H1 (cell line): ENCODE results near the gene PPP1R3C. TPM values are rescaled to one million over a fixed set of nuclear protein-coding genes. Genes with fewer than 3 reads are reported as not detected.

Experiments used
- CTCF ChIA-PET: fragments of 300-600 bp; sonication (Branson Sonifier 250); formaldehyde crosslinking; loops from one replicate; lab custom pipeline; 2021; ENCODE audit not compliant: partially characterized antibody; lab: Charles Lee
- POLR2A ChIA-PET: fragments of 300-600 bp; sonication (Branson Sonifier 250); formaldehyde crosslinking; loops from one replicate; lab custom pipeline; 2021; ENCODE audit warnings: inconsistent platforms; ENCODE audit not compliant: partially characterized antibody; lab: Charles Lee
- DNase-seq, 2 experiments: peaks; one replicate each; pipeline versions ENCODE4 v3.0.0 to v3.0.0-alpha.2; 2010 to 2022; ENCODE audit warnings: low spot score in 2 of 2, low read depth in 1 of 2, mixed read lengths in 1 of 2
- FAIRE-seq: peaks from 2 replicates; lab custom pipeline; 2011; peaks lifted over from hg19 to GRCh38; lab: Jason Lieb, UNC
- H2AFZ ChIP-seq: 2 replicates; pipeline ENCODE4 v1.8.1; 2012; ENCODE audit warnings: low read length, inconsistent platforms
- H2AK5ac ChIP-seq: 2 replicates; pipeline ENCODE4 v1.6.1; 2013; ENCODE audit warnings: low read depth, low read length
- H2BK120ac ChIP-seq: replicated peaks from 2 replicates; pipeline ENCODE3; 2013; ENCODE audit warnings: low read depth, low read length, inconsistent platforms
- H2BK12ac ChIP-seq: 2 replicates; pipeline ENCODE4 v1.6.1; 2013; ENCODE audit warnings: low read depth, low read length
- H2BK15ac ChIP-seq: 2 replicates; pipeline ENCODE4 v1.6.1; 2013; ENCODE audit warnings: low read length
- H2BK20ac ChIP-seq: 2 replicates; pipeline ENCODE4 v1.6.1; 2013; ENCODE audit warnings: low read length
- H2BK5ac ChIP-seq: 2 replicates; pipeline ENCODE4 v1.6.1; 2013; ENCODE audit warnings: low read depth, low read length
- H3K14ac ChIP-seq: 2 replicates; pipeline ENCODE4 v1.6.1; 2013; ENCODE audit warnings: inconsistent platforms; ENCODE audit not compliant: insufficient read length
- H3K18ac ChIP-seq: 2 replicates; pipeline ENCODE4 v1.6.1; 2013; ENCODE audit warnings: low read length; ENCODE audit errors: extremely low read depth
- H3K23ac ChIP-seq: 2 replicates; pipeline ENCODE4 v1.6.1; 2013; ENCODE audit warnings: inconsistent platforms; ENCODE audit not compliant: insufficient read length
- H3K23me2 ChIP-seq: 2 replicates; pipeline ENCODE4 v1.6.1; 2013; ENCODE audit warnings: low read depth, low read length
- H3K27ac ChIP-seq: 2 replicates; pipeline ENCODE4 v1.6.1; 2011; ENCODE audit warnings: low read depth, low read length, inconsistent platforms
- H3K27me3 ChIP-seq, 4 experiments: replicated peaks in 1 of 4; 1 replicate in 1 of 4; 2 replicates in 3 of 4; pipeline versions ENCODE4 v1.6.1 to v1.8.1; 2011 to 2013; ENCODE audit warnings: low read length in 3 of 4, mild to moderate bottlenecking in 3 of 4, inconsistent platforms in 2 of 4, mixed read lengths in 2 of 4, moderate library complexity in 1 of 4; ENCODE audit not compliant: control insufficient read depth in 3 of 4, insufficient read depth in 3 of 4; ENCODE audit errors: extremely low read depth in 1 of 4
- H3K36me3 ChIP-seq, 4 experiments: 2 replicates each; pipeline versions ENCODE4 v1.6.1 to v1.8.1; 2011 to 2013; ENCODE audit warnings: mild to moderate bottlenecking in 4 of 4, low read length in 3 of 4, moderate library complexity in 2 of 4, control low read depth in 1 of 4, inconsistent platforms in 1 of 4; ENCODE audit not compliant: insufficient read depth in 4 of 4, control insufficient read depth in 2 of 4
- H3K4ac ChIP-seq: replicated peaks from 2 replicates; pipeline ENCODE3; 2013; ENCODE audit warnings: low read length, low read depth, mixed read lengths, inconsistent platforms; ENCODE audit not compliant: insufficient read length
- H3K4me1 ChIP-seq, 4 experiments: replicated peaks in 1 of 4; 1 replicate in 1 of 4; 2 replicates in 3 of 4; pipeline versions ENCODE4 v1.6.1 to v1.8.1; 2011 to 2013; ENCODE audit warnings: low read length in 3 of 4, inconsistent platforms in 2 of 4, mixed read lengths in 1 of 4; ENCODE audit not compliant: insufficient read depth in 4 of 4, control insufficient read depth in 3 of 4
- H3K4me2 ChIP-seq, 2 experiments: 2 replicates each; pipeline versions ENCODE4 v1.6.1 to v1.8.1; 2011 to 2013; ENCODE audit warnings: low read depth in 2 of 2, low read length in 2 of 2, control low read depth in 1 of 2, inconsistent platforms in 1 of 2, mild to moderate bottlenecking in 1 of 2; ENCODE audit not compliant: insufficient read depth in 1 of 2
- H3K4me3 ChIP-seq, 4 experiments: fragments of 200-600, 300-600 bp in 1 of 4; sonication (generic), shearing (Covaris generic), sonication (Bioruptor Twin) in 1 of 4; 2 replicates each; pipeline versions ENCODE4 v1.5.1 to v1.8.1; 2011 to 2016; ENCODE audit warnings: low read length in 4 of 4, low read depth in 3 of 4, control low read depth in 2 of 4, inconsistent platforms in 2 of 4, mild to moderate bottlenecking in 2 of 4, mixed read lengths in 1 of 4, moderate library complexity in 1 of 4; ENCODE audit not compliant: insufficient read depth in 2 of 4; ENCODE audit errors: extremely low read depth in 1 of 4
- H3K56ac ChIP-seq: replicated peaks from 2 replicates; pipeline ENCODE3; 2013; ENCODE audit warnings: low read depth, mild to moderate bottlenecking, mixed read lengths, low read length, inconsistent platforms; ENCODE audit not compliant: insufficient read length
- H3K79me1 ChIP-seq: 2 replicates; pipeline ENCODE4 v1.6.1; 2013; ENCODE audit warnings: low read depth, low read length, control low read depth
- H3K79me2 ChIP-seq, 2 experiments: 2 replicates each; pipeline versions ENCODE4 v1.6.1 to v1.8.1; 2012 to 2013; ENCODE audit warnings: low read length in 2 of 2, mild to moderate bottlenecking in 2 of 2, inconsistent platforms in 1 of 2; ENCODE audit not compliant: insufficient read depth in 2 of 2, control insufficient read depth in 1 of 2
- H3K9ac ChIP-seq, 4 experiments: replicated peaks in 1 of 4; 1 replicate in 1 of 4; 2 replicates in 3 of 4; pipeline versions ENCODE4 v1.6.1 to v1.8.1; 2011 to 2013; ENCODE audit warnings: low read depth in 3 of 4, low read length in 3 of 4, control low read depth in 2 of 4, mild to moderate bottlenecking in 2 of 4, moderate library complexity in 2 of 4, inconsistent platforms in 1 of 4; ENCODE audit errors: extremely low read depth in 1 of 4
- H3K9me3 ChIP-seq, 2 experiments: 2 replicates each; pipeline versions ENCODE4 v1.6.1 to v1.8.1; 2012 to 2013; ENCODE audit warnings: mild to moderate bottlenecking in 2 of 2, moderate library complexity in 2 of 2, control low read depth in 1 of 2, inconsistent platforms in 1 of 2, low read depth in 1 of 2, low read length in 1 of 2, mixed read lengths in 1 of 2; ENCODE audit not compliant: insufficient read depth in 2 of 2
- H4K20me1 ChIP-seq, 2 experiments: replicated peaks in 1 of 2; 2 replicates each; pipeline versions ENCODE3 to v1.8.1; 2011 to 2013; ENCODE audit warnings: inconsistent platforms in 2 of 2, low read length in 2 of 2, mild to moderate bottlenecking in 1 of 2; ENCODE audit not compliant: insufficient read depth in 2 of 2, control insufficient read depth in 1 of 2
- H4K5ac ChIP-seq: 2 replicates; pipeline ENCODE4 v1.6.1; 2013; ENCODE audit warnings: low read length, low read depth, mixed read lengths, inconsistent platforms; ENCODE audit not compliant: insufficient read length
- H4K8ac ChIP-seq: 2 replicates; pipeline ENCODE4 v1.8.0; 2013; ENCODE audit warnings: mild to moderate bottlenecking, moderate library complexity, low read length, inconsistent platforms; ENCODE audit not compliant: insufficient read depth; ENCODE audit errors: extremely low read depth
- H4K91ac ChIP-seq: replicated peaks from 2 replicates; pipeline ENCODE3; 2013; ENCODE audit warnings: low read length, mixed read lengths, inconsistent platforms; ENCODE audit not compliant: insufficient read length
- SP2 ChIP-seq: IDR thresholded peaks from 2 replicates; pipeline ENCODE4 v1.6.1; 2012; ENCODE audit warnings: mild to moderate bottlenecking, low read length, inconsistent platforms
- WGBS, 2 experiments: shearing (Covaris generic) in 1 of 2; methylation state at CpG; one replicate each; pipeline versions ENCODE4 v1.1.6 to v1.1.7; 2013 to 2015; ENCODE audit warnings: low lambda C conversion rate in 2 of 2, mixed read lengths in 2 of 2, inconsistent platforms in 1 of 2, low coverage in 1 of 2, missing lambda C conversion rate in 1 of 2; ENCODE audit not compliant: insufficient replicate concordance in 2 of 2, insufficient coverage in 1 of 2, insufficient read length in 1 of 2; ENCODE audit errors: extremely low coverage in 1 of 2, missing lambda C conversion rate in 1 of 2; 5-methylcytosine and 5-hydroxymethylcytosine counted together
- polyA plus RNA-seq, 7 experiments: library from polyadenylated mRNA; depleted of rRNA in 3 of 7; stranded (reverse) in 5 of 7; unstranded in 2 of 7; fragments of >200 nt in 5 of 7; fragments of 200-250 nt in 2 of 7; gene quantifications; 1 replicate in 5 of 7; 2 replicates in 1 of 7; 4 replicates in 1 of 7; pipeline versions ENCODE4 v1.2.1 to v1.2.3, GENCODE V29; 2011 to 2013; ENCODE audit warnings: missing spikeins in 2 of 7, mixed read lengths in 2 of 7
- total RNA-seq: library from RNA; stranded (reverse); fragmentation: NEBNext Ultra II Directional; extraction: Animal tissue kit (Norgen Biotek cat#: 25700); gene quantifications from 2 replicates; pipeline ENCODE4 v1.2.1, GENCODE V29; 2021

The PPP1R3C gene
- total and polyA plus RNA-seq, 2 of the 8 experiments (the other 6 are each of a cell fraction or from before 2014, with no cell fraction given), result 1.3 TPM

DNA sequence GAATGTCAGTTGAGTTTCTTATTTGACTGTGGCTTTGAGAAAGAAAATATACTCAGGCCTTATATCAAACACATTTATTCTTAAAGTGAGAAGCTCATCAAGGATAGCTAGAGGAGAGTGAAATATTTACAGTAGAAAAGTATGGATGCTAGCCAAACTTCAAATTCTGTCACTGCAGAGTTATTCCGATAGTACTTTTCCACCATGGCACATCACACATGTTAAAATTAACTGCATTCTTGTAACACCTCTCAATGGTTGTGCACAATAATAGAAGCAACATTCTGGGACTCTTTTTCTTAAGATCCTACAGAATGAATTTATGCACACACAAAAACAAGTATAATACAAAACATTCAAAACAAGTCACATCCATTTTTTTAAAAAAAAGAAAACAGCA lies 4.5 kb downstream of the PPP1R3C start:
- H3K27ac ChIP-seq, result no peak overlapping the region
- WGBS, 2 experiments, result 100% methylated on average over 1 of the region's 1 CpG; no CpG with 5 or more reads in 1 of the 2 experiments

More for the DNA sequence above, 4.5 kb downstream of the PPP1R3C start:
- H3K4me3 ChIP-seq, result no peak overlapping the region
- no peak overlapping the region for H3K56ac ChIP-seq
- H2AFZ ChIP-seq, result no peak overlapping the region
- FAIRE-seq, result no peak
- H4K20me1 ChIP-seq, result no peaks in the 10 kb centered on the region
- no peak overlapping the region for H4K8ac ChIP-seq
- DNase-seq, result no peak
- no peak overlapping the region for H3K4ac ChIP-seq
- H3K36me3 ChIP-seq, result no peaks in the 10 kb centered on the region
- no peaks in the 10 kb centered on the region for H3K9me3 ChIP-seq
- CTCF ChIA-PET, result interaction anchor here (0.9 to 3.4 kb wide), 6 partner anchors 8 to 330 kb away, joined by 3 to 19 read pairs (median 5); no protein-coding TSS in a partner anchor
- H3K79me1 ChIP-seq, result no peaks in the 10 kb centered on the region
- no peak overlapping the region for H2AK5ac ChIP-seq
- no peak overlapping the region for H3K18ac ChIP-seq
- no peak overlapping the region for H3K9ac ChIP-seq
- H3K14ac ChIP-seq, result no peak overlapping the region
- no peaks in the 10 kb centered on the region for H3K79me2 ChIP-seq
- no peak overlapping the region for H2BK120ac ChIP-seq
- H2BK5ac ChIP-seq, result no peak overlapping the region
- H4K91ac ChIP-seq, result no peak overlapping the region
- H2BK20ac ChIP-seq, result no peak overlapping the region
- peaks cover 2 to 10% (median 9%) of the 10 kb centered on the region in 4 experiments for H3K27me3 ChIP-seq
- no peak overlapping the region for H2BK15ac ChIP-seq
- no peak overlapping the region for H4K5ac ChIP-seq
- TF ChIP-seq SP2, result no peak
- TF ChIP-seq, all 59 proteins: peak for 0
- no peak overlapping the region for H3K23ac ChIP-seq
- H3K4me1 ChIP-seq, result peaks cover 0 to 3% (median 3%) of the 10 kb centered on the region in 4 experiments; a peak in 2 of 7 replicates
- H3K23me2 ChIP-seq, result peaks cover 3% of the 10 kb centered on the region; the same call in 1 of the 2 replicates
- no peak overlapping the region for H3K4me2 ChIP-seq
- POLR2A ChIA-PET, result no interaction called here
- H2BK12ac ChIP-seq, result no peak overlapping the region
